KMS-11 (cell line): ENCODE measurements around the gene ATP5ME.

ENCODE experiments used
- H2AFZ ChIP-seq: fragments of 200-600 bp; sonication (generic); 2 replicates; pipeline ENCODE4 v1.6.1; 2016; ENCODE audit warnings: antibody characterized with exemption, mixed run types, low read depth
- H3K27ac ChIP-seq: fragments of 200-600 bp; sonication (generic); 2 replicates; pipeline ENCODE4 v1.6.1; 2016; ENCODE audit warnings: mild to moderate bottlenecking, mixed run types
- H3K27me3 ChIP-seq: fragments of 200-600 bp; sonication (generic); 2 replicates; pipeline ENCODE4 v1.6.1; 2017; ENCODE audit warnings: mild to moderate bottlenecking, low read depth, mixed run types, moderate library complexity; ENCODE audit not compliant: insufficient read depth
- H3K36me3 ChIP-seq: fragments of 200-600 bp; sonication (generic); 2 replicates; pipeline ENCODE4 v1.6.1; 2017; ENCODE audit warnings: mild to moderate bottlenecking, mixed run types; ENCODE audit not compliant: insufficient read depth
- H3K4me1 ChIP-seq: fragments of 200-600 bp; sonication (generic); 2 replicates; pipeline ENCODE4 v1.6.1; 2016; ENCODE audit warnings: mild to moderate bottlenecking, low read depth, mixed run types; ENCODE audit not compliant: poor library complexity, severe bottlenecking
- H3K4me2 ChIP-seq: fragments of 200-600 bp; sonication (generic); 2 replicates; pipeline ENCODE4 v1.7.0; 2016; ENCODE audit warnings: mild to moderate bottlenecking, mixed run types
- H3K4me3 ChIP-seq: fragments of 200-600 bp; sonication (generic); IDR thresholded peaks from 2 replicates; pipeline ENCODE4 v1.6.1; 2017; ENCODE audit warnings: low read depth, low read length, mixed read lengths; ENCODE audit not compliant: insufficient read depth
- H3K79me2 ChIP-seq: fragments of 200-600 bp; sonication (generic); 2 replicates; pipeline ENCODE4 v1.6.1; 2016; ENCODE audit warnings: low read depth, mixed run types; ENCODE audit not compliant: insufficient read depth
- H3K9ac ChIP-seq: fragments of 200-600 bp; sonication (generic); 2 replicates; pipeline ENCODE4 v1.6.1; 2016; ENCODE audit warnings: mild to moderate bottlenecking, mixed run types
- H4K20me1 ChIP-seq: fragments of 200-600 bp; sonication (generic); 2 replicates; pipeline ENCODE4 v1.6.1; 2016; ENCODE audit warnings: mild to moderate bottlenecking, mixed run types; ENCODE audit not compliant: insufficient read depth
- CTCF ChIP-seq: fragments of 200-600 bp; sonication (generic); conservative IDR thresholded peaks from 2 replicates; pipeline ENCODE4 v1.6.1; 2017; ENCODE audit warnings: low read depth, mild to moderate bottlenecking, antibody characterized with exemption, low read length, moderate library complexity, mixed read lengths

The ATP5ME gene

DNA sequence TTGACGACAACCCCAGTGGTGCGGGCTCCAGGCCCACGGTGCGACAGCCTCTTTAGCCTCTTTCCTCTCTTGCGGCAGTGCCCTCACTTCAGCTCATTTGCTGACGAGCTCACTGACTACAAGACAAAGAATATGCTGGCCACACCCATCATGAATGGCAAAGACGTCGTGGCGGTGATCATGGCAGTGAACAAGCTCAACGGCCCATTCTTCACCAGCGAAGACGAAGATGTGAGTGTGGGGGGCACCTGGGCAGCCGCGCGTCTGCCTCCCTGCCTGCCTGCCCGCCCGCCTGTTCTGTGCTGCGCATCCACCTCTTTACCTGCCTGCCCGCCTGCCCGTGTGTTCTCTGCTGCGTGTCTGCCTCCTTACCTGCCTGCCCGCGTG lies 39.5 kb downstream of the ATP5ME start:
- H3K79me2 ChIP-seq, result no peaks in the 10 kb centered on the region
- no peaks in the 10 kb centered on the region for H3K27me3 ChIP-seq
- no peak overlapping the region for H3K4me2 ChIP-seq
- no peaks in the 10 kb centered on the region for H3K4me1 ChIP-seq
- no peak for TF ChIP-seq CTCF
- no peak overlapping the region for H3K27ac ChIP-seq
- H2AFZ ChIP-seq, result no peak overlapping the region
- no peaks in the 10 kb centered on the region for H4K20me1 ChIP-seq
- no peak overlapping the region for H3K4me3 ChIP-seq
- no peak overlapping the region for H3K9ac ChIP-seq
- no peaks in the 10 kb centered on the region for H3K36me3 ChIP-seq

GRCh38 chr4:633976-634598 lies 40.0 kb downstream of the ATP5ME start:
- no peaks in the 10 kb centered on the region for H3K4me1 ChIP-seq
- no peak overlapping the region for H3K9ac ChIP-seq
- no peaks in the 10 kb centered on the region for H3K27me3 ChIP-seq
- no peak for TF ChIP-seq CTCF
- H3K36me3 ChIP-seq, result no peaks in the 10 kb centered on the region
- H3K27ac ChIP-seq, result no peak overlapping the region
- H3K4me3 ChIP-seq, result no peak overlapping the region
- H4K20me1 ChIP-seq, result no peaks in the 10 kb centered on the region
- no peak overlapping the region for H3K4me2 ChIP-seq
- no peaks in the 10 kb centered on the region for H3K79me2 ChIP-seq
- H2AFZ ChIP-seq, result no peak overlapping the region

GRCh38 chr4:633406-633805 lies 40.7 kb downstream of the ATP5ME start:
- no peak overlapping the region for H2AFZ ChIP-seq
- no peak for TF ChIP-seq CTCF
- no peaks in the 10 kb centered on the region for H3K36me3 ChIP-seq
- H3K4me2 ChIP-seq, result no peak overlapping the region
- H3K27me3 ChIP-seq, result no peaks in the 10 kb centered on the region
- H3K79me2 ChIP-seq, result no peaks in the 10 kb centered on the region
- H3K27ac ChIP-seq, result no peak overlapping the region
- no peak overlapping the region for H3K4me3 ChIP-seq
- H3K9ac ChIP-seq, result no peak overlapping the region
- no peaks in the 10 kb centered on the region for H3K4me1 ChIP-seq
- no peaks in the 10 kb centered on the region for H4K20me1 ChIP-seq

- Histone ChIP-seq H3K9ac (no peak overlapping the region), H3K4me2 (no peak overlapping the region), H3K27me3 (no peaks in the 10 kb centered on the region), H3K4me3 (no peak overlapping the region), H3K27ac (no peak overlapping the region), H3K4me1 (no peaks in the 10 kb centered on the region), H3K79me2 (no peaks in the 10 kb centered on the region), H2AFZ (no peak overlapping the region), H3K36me3 (no peaks in the 10 kb centered on the region), H4K20me1 (no peaks in the 10 kb centered on the region)
- no peak for TF ChIP-seq CTCF
These were observed 41.1 kb downstream of the ATP5ME start for GRCh38 chr4:632926-633325.
